GM06990 (cell line): ENCODE results near the gene PRR36.

ENCODE experiments used
- DNase-seq: peaks from one replicate; pipeline ENCODE4 v3.0.0-alpha.2; 2011; ENCODE audit not compliant: insufficient read length; ENCODE audit errors: extremely low read depth
- H3K27me3 ChIP-seq: replicated peaks from 2 replicates; pipeline ENCODE4 v1.6.0; 2011; ENCODE audit warnings: low read length; ENCODE audit not compliant: control insufficient read depth, insufficient read depth
- H3K36me3 ChIP-seq: 2 replicates; pipeline ENCODE4 v1.5.1; 2011; ENCODE audit warnings: low read length; ENCODE audit not compliant: control insufficient read depth, insufficient read depth
- H3K4me3 ChIP-seq: replicated peaks from 2 replicates; pipeline ENCODE4 v1.5.1; 2011; ENCODE audit warnings: low read depth, mild to moderate bottlenecking, control low read depth, low read length
- CTCF ChIP-seq: IDR thresholded peaks from 2 replicates; pipeline ENCODE4 v1.5.1; 2011; ENCODE audit warnings: low read length, control low read depth, mild to moderate bottlenecking, inconsistent platforms; ENCODE audit not compliant: insufficient read depth, poor library complexity, severe bottlenecking

Gene PRR36

GRCh38 chr19:7901337-7901736 is 27.1 kb upstream of the PRR36 start:
- H3K27me3 ChIP-seq = no peaks in the 10 kb centered on the region
- DNase-seq = no peak
- no peak for TF ChIP-seq CTCF
- no peak overlapping the region for H3K4me3 ChIP-seq
- H3K36me3 ChIP-seq = peaks cover 2% of the 10 kb centered on the region; the same call in 1 of the 2 replicates

- TF ChIP-seq CTCF = no peak
- Histone ChIP-seq H3K27me3 (no peaks in the 10 kb centered on the region), H3K36me3 (no peaks in the 10 kb centered on the region), H3K4me3 (no peak overlapping the region)
- DNase-seq = no peak
Observed at GRCh38 chr19:7900931-7901330, 26.7 kb upstream of the PRR36 start.

GRCh38 chr19:7900401-7900870 is 26.2 kb upstream of the PRR36 start:
- Histone ChIP-seq H3K36me3 (no peaks in the 10 kb centered on the region), H3K4me3 (no peak overlapping the region), H3K27me3 (no peaks in the 10 kb centered on the region)
- no peak for TF ChIP-seq CTCF
- DNase-seq = no peak

DNA sequence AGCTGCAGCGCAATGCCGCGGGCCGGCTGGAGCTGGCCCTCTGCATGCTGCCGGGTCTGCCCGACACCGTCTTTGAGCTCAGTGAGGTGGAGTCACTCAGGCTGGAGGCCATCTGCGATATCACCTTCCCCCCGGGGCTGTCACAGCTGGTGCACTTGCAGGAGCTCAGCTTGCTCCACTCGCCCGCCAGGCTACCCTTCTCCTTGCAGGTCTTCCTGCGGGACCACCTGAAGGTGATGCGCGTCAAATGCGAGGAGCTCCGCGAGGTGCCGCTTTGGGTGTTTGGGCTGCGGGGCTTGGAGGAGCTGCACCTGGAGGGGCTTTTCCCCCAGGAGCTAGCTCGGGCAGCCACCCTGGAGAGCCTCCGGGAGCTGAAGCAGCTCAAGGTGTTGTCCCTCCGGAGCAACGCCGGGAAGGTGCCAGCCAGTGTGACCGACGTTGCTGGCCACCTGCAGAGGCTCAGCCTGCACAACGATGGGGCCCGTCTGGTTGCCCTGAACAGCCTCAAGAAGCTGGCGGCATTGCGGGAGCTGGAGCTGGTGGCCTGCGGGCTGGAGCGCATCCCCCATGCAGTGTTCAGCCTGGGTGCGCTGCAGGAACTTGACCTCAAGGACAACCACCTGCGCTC is 25.7 kb upstream of the PRR36 start:
- TF ChIP-seq CTCF = no peak
- no peak for DNase-seq

DNA sequence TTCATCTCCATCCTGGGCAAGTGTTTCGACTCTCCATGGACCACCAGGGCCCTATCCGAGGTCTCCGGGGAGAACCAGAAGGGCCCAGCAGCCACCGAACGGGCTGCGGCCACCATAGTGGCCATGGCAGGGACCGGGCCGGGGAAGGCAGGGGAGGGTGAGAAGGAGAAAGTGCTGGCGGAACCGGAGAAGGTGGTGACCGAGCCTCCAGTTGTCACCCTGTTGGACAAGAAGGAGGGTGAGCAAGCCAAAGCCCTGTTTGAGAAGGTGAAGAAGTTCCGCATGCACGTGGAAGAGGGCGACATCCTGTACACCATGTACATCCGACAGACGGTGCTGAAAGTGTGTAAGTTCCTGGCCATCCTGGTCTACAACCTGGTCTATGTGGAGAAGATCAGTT is 24.8 kb upstream of the PRR36 start:
- H3K27me3 ChIP-seq = no peaks in the 10 kb centered on the region
- H3K36me3 ChIP-seq = no peaks in the 10 kb centered on the region
- H3K4me3 ChIP-seq = no peak overlapping the region
- DNase-seq = no peak
- no peak for TF ChIP-seq CTCF

More for the DNA sequence above, 25.7 kb upstream of the PRR36 start:
- no peak overlapping the region for H3K4me3 ChIP-seq
- no peaks in the 10 kb centered on the region for H3K36me3 ChIP-seq
- H3K27me3 ChIP-seq = no peaks in the 10 kb centered on the region

DNA sequence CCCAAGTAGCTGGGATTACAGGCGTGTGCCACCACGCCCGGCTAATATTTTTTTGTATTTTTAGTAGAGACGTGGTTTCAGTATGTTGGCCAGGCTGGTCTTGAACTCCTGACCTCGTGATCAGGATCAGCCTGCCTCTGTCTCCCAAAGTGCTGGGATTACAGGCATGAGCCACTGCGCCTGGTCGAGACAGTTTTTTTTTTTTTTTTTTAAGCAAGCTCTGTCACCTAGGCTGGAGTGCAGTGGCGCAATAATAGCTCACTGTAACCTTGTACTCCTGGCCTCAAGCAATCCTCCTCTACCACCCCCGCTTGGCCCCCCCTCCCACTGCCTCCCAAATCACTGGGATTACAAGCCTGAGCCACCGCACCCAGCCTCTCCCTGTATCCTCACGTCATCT is 23.1 kb upstream of the PRR36 start:
- Histone ChIP-seq H3K4me3 (no peak overlapping the region), H3K27me3 (no peaks in the 10 kb centered on the region), H3K36me3 (no peaks in the 10 kb centered on the region)
- no peak for DNase-seq
- no peak for TF ChIP-seq CTCF
